ENCODE results near the gene SPOCK2.

DNA sequence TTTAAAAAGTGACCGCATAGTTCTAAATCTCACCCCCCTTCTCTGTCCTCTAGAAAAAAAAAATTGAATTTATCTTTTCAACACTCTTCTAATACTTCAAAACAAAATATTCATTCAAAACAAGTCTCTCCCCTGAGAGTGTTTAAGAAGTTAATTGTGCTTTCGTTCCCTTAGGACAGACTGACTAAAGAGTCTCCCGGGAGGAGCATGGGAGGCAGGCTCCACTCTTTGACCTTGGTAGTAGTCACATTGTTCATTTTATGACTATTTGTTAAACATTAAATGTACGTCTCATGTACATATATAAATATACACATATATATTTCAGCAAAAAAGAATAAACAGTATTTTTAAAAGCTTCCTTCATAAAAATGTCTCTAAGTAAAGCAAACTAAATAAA, 35.3 kb upstream of the SPOCK2 start:
- TF ChIP-seq ZSCAN16 (tag by site-specific recombination; IDR thresholded peaks at IDR 0.05) (no peak), ZNF274 (IDR thresholded peaks at IDR 0.05; ENCODE audit: low read length) (no peak), ZNF274 (tag by site-specific recombination; IDR thresholded peaks at IDR 0.05; ENCODE audit: borderline replicate concordance) (no peak), ZNF785 (tag by site-specific recombination; IDR thresholded peaks at IDR 0.05) (no peak), CTCF (tag by site-specific recombination; IDR thresholded peaks at IDR 0.05) (no peak), ZNF350 (tag by site-specific recombination; IDR thresholded peaks at IDR 0.05) (no peak), PBX3 (CRISPR knock-in tag; IDR thresholded peaks at IDR 0.05) (no peak), YY1 (tag by site-specific recombination; IDR thresholded peaks at IDR 0.05) (no peak), ZBTB17 (tag by site-specific recombination; IDR thresholded peaks at IDR 0.05) (no peak), ZNF645 (tag by site-specific recombination; IDR thresholded peaks at IDR 0.05) (no peak), ZNF114 (tag by site-specific recombination; IDR thresholded peaks at IDR 0.05) (no peak), ZNF629 (tag by site-specific recombination; IDR thresholded peaks at IDR 0.05) (no peak), ZNF121 (tag by site-specific recombination; IDR thresholded peaks at IDR 0.05) (no peak)
- TF ChIP-seq, protein P1, sequence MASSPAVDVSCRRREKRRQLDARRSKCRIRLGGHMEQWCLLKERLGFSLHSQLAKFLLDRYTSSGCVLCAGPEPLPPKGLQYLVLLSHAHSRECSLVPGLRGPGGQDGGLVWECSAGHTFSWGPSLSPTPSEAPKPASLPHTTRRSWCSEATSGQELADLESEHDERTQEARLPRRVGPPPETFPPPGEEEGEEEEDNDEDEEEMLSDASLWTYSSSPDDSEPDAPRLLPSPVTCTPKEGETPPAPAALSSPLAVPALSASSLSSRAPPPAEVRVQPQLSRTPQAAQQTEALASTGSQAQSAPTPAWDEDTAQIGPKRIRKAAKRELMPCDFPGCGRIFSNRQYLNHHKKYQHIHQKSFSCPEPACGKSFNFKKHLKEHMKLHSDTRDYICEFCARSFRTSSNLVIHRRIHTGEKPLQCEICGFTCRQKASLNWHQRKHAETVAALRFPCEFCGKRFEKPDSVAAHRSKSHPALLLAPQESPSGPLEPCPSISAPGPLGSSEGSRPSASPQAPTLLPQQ (tag by site-specific recombination; IDR thresholded peaks at IDR 0.05) = no peak
